Measurements from ENCODE around the gene CNIH3.

CNIH3 gene

GRCh38 chr1:224613486-224613885 is 2.6 kb upstream of the CNIH3 start:
- no peak for DNase-seq (ENCODE audit: low read depth in 2 of 2, low spot score in 1 of 2)

DNA sequence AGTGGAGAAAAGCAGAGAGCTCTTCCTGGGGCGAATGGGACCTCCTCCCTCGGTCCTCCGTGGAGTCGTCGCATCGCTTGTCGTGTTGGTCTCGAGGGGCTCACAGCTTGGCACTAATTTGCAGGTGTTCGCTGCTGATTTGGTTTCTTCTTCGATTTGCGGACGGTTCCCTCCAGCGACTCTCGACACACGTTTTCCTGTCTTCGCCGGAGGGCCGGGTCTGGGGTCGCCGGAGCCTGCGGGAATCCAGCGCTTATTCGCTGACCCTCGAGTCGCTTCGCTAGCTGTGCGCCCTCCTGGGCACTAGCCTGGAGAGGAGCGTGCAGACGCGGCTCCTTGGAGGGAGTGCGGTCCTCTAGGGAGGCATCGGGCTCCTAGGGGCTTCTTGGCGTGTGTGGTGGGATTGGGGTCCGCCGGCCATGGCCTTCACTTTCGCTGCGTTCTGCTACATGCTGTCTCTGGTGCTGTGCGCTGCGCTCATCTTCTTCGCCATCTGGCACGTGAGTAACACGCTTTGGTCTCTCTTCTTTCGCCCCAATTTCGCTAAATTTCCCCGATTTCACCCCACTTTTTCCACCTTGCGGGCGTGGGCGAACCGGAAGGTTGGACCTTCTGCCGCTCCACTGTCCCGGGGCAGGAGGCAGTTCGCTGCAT is 766 bp downstream of the CNIH3 start:
- no peak for DNase-seq (ENCODE audit: low read depth in 2 of 2, low spot score in 1 of 2)

DNA sequence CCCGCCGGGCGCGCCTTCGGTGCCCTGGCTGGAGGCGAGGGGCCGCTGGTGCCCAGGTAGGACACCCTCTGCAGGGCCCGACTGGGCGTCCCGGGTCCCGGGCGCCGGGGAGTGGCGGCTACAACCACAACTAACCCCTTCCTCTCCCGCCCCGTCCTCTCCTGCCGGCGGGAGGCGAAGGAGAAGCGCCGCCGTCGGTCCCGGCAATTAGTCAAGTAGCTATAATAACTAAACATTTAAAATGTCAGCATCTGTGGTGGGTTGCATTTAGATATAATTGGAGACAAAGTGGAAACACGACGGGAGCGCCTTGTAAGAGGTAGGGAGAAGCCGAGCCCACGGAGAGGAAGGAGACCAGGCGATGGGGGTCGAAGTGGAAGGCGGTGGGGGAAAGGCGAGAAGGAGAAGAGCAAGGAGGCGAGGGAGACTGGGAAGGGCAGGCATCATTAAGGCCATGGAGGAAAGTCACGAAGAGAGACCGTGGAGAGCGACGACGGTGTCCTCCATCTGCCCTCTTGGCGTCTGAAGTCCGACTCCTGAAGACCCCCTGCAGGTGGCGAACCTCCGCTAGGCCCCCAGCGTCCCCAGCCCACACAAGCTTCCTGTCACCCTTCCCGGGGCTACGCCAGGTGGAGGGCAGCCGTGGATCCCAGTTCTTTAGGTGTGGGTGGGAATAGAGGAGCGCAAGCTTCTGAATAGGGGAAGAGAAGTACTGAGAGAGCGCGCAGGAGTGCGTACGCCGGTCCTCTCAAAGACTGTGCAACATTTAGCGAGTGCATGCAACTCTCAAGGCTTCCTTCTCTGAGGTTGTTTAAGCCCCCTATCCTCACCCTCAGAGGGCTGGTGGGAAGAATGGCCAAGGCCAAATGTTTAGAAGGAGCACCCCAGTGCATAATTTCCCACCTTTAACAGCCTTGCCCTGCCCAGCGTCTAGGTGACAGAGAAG is 1.6 kb downstream of the CNIH3 start:
- DNase-seq (ENCODE audit: low read depth in 2 of 2, low spot score in 1 of 2), result no peak

GRCh38 chr1:224619209-224619608 is 3.1 kb downstream of the CNIH3 start:
- DNase-seq (ENCODE audit: low read depth in 2 of 2, low spot score in 1 of 2), result no peak

DNA sequence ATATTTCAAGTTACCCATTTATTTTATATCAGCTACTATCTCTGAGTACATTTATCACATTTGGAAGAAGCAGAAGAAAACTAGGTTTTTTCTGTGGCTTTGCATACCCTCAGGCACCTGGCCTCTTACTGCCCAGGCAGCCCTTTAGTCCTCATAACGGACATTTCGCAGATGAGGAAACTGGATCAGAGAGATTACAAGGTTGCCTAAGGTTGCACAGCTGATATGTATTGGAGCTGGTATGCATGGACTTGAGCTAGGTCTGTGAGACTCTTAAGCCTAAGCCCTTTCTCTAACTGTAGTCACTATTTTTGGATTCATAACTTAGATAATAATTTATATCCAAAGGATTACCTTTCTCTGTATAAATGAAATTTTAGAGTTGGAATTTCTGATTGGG is 4.0 kb downstream of the CNIH3 start:
- no peak for DNase-seq (ENCODE audit: low read depth in 2 of 2, low spot score in 1 of 2)

DNA sequence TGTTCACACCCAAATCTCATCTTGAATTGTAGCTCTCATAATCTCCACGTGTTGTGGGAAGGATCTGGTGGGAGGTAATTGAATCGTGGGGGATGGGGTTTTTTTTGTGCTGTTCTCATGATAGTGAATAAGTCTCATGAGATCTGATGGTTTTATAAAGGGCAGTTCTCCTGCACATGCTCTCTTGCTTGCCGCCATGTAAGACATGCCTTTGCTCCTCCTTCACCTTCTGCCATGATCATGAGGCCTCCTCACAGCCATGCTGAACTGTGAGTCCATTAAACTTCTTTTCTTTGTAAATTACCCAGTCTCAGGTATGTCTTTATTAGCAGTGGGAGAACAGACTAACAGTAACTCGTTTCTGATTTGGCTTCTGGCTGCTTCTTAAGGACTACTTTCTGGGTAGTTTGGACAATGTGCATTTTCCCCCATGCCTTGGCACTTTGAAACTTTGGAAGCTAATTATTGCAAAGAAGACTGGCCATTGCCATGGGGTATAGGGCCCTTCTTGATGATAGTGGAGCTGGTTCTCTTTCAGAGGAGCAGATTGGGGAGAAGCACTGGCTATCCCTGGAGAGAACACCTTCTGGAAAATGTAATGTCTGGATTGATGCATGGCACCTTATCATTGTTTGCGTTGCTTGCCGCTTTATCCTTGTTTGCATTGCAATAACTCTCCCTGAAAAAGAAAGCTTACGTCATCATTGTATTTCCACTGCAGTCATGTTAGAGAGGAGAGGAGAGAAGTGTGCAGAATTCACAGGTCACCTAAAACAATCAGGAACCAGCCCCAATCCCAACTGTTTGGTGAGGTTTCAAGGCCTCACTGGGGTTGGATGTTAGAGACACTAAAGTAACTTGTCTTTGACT is 5.9 kb downstream of the CNIH3 start:
- DNase-seq (ENCODE audit: low read depth in 2 of 2, low spot score in 1 of 2), result no peak

DNA sequence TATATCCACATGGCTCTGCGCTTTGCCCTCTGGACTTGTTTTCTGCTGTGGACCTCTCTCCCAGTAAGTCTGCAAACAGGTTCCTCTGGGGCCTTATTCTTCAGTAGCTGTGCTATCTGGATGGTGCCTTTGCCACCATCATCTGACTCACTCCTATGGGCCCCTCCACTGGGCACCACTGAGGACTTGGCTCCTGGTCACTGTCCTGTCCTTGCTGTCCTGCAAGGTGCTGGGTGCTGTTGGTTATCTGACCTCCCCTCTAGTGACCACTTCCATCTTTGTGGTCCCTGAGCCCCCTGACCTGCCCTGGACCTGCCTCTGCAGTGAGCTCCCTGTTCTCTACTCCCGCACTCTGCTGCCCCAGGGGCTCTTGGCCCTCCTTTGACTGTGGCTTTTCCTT is 6.7 kb downstream of the CNIH3 start:
- DNase-seq (ENCODE audit: low read depth in 2 of 2, low spot score in 1 of 2), result no peak

GRCh38 chr1:224623310-224623714 is 7.2 kb downstream of the CNIH3 start:
- no peak for DNase-seq (ENCODE audit: low read depth in 2 of 2, low spot score in 1 of 2)

- peak; percentile 27 to 55 for DNase-seq (ENCODE audit: low read depth in 2 of 2, low spot score in 1 of 2)
These were observed 7.7 kb downstream of the CNIH3 start for GRCh38 chr1:224623743-224624333.

- no peak for DNase-seq (ENCODE audit: low read depth in 2 of 2, low spot score in 1 of 2)
These were observed 8.3 kb downstream of the CNIH3 start for GRCh38 chr1:224624432-224624831.

- no peak for DNase-seq (ENCODE audit: low read depth in 2 of 2, low spot score in 1 of 2)
These were observed 9.9 kb downstream of the CNIH3 start for GRCh38 chr1:224626042-224626441.

DNA sequence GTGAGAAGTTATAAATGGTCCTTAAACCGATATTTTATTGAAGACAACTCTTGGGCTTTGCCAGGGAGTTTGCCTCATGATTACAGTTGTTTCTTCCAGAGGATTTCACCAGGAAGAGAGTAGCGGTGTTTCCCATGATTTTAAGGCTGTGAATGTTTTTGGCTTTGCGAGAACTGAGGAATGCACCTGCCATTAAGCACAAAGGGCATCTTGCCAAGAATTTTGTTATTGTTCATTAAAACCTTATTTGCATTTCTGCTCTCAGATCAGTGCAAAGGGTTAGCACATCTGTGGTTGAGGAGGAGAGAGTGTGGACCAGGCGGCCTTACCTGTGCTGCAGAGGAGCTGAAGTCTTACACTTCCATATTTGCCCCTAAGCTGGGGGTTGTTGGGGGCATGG is 13.8 kb downstream of the CNIH3 start:
- DNase-seq (ENCODE audit: low read depth in 2 of 2, low spot score in 1 of 2), result no peak

DNA sequence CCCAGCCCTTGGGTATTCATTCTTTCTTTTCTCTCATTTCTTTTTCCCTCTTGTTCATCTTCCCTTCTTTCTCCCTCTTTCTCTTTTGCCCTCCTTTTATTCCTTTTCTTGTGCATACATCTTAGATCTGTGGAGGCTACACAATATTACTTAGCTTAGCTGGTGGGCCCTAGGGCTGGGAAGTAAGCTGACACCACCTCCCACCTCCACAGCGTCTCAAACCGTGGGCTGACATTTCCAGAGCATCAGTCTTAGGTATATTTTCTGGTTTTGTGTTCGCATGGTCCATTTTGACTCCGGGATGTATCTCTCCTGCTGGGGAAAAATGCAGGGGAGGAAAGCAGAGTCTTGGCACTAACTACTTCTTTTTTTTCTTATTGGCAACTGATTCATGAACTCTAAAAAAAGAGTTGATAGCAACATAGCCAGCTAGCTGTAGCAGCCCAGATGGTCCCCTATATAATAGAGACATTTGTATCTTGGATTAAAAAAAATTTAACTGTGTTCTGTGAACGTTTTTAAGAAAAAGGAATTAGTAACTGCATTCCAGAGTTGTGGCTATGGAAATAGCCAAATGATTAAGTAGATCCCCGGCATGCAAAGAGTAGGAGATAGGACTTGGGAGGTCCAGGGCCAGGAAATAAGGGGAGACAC is 15.5 kb downstream of the CNIH3 start:
- no peak for DNase-seq (ENCODE audit: low read depth in 2 of 2, low spot score in 1 of 2)

GRCh38 chr1:224632381-224632871 is 16.3 kb downstream of the CNIH3 start:
- DNase-seq (ENCODE audit: low read depth in 2 of 2, low spot score in 1 of 2), result no peak

- DNase-seq (ENCODE audit: low read depth in 2 of 2, low spot score in 1 of 2), result no peak
These were observed 16.8 kb downstream of the CNIH3 start for GRCh38 chr1:224632921-224633321.

- no peak for DNase-seq (ENCODE audit: low read depth in 2 of 2, low spot score in 1 of 2)
These were observed 19.2 kb downstream of the CNIH3 start for GRCh38 chr1:224635356-224635755.

DNA sequence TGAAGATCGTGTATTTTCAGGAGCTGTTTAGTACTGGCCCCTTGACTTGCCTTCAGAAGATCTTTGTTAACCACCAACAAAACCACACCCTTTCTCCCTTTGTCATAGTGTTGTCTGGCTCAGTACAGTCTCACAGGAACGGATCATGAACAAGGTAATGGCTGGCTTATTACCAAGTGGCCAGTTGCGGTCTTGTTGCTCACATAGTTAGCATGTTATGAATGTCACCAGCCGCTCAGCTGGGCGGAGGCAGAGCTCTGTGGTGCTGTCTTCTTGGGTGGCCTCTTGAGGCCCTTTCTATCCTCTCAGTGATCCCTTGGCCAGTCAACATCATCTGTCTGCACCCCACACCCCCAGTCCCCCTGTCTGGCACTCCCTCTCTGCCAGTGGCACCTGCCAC is 21.4 kb downstream of the CNIH3 start:
- no peak for DNase-seq (ENCODE audit: low read depth in 2 of 2, low spot score in 1 of 2)

- DNase-seq (ENCODE audit: low read depth in 2 of 2, low spot score in 1 of 2), result no peak
These were observed 21.8 kb downstream of the CNIH3 start for GRCh38 chr1:224637936-224638335.

- DNase-seq (ENCODE audit: low read depth in 2 of 2, low spot score in 1 of 2), result no peak
These were observed 23.4 kb downstream of the CNIH3 start for GRCh38 chr1:224639426-224639975.

GRCh38 chr1:224640018-224640417 is 23.9 kb downstream of the CNIH3 start:
- no peak for DNase-seq (ENCODE audit: low read depth in 2 of 2, low spot score in 1 of 2)
